Psoas muscle (tissue), 8 donors: ENCODE results near the gene RFXAP. TPM values are rescaled to one million over a fixed set of nuclear protein-coding genes. Genes with fewer than 3 reads are reported as not detected.
A peak's percentile ranks its signal among the peaks of the same experiment; 100 is the strongest.

Experiments
- ATAC-seq, 4 donors: fragments of 200-7000 bp; cut with Tn5 transposase; one replicate each; pipeline ENCODE4 v1.9.1; 2020; ENCODE audit warnings: moderate library complexity in 3 of 4, mild to moderate bottlenecking in 2 of 4
- DNase-seq, 2 donors: peaks; one replicate each; pipeline ENCODE4 v3.0.0-alpha.2; 2020
- H3K27ac ChIP-seq: fragments of 200-600 bp; one replicate; pipeline ENCODE4 v1.8.0; 2022
- H3K27me3 ChIP-seq, 3 donors: fragments of 200-600 bp in 1 of 3; one replicate each; pipeline versions ENCODE4 v1.6.1 to v1.8.0; 2013 to 2022; ENCODE audit warnings: low read length in 2 of 3, mild to moderate bottlenecking in 2 of 3, moderate library complexity in 1 of 3; ENCODE audit not compliant: insufficient read depth in 3 of 3
- H3K36me3 ChIP-seq, 2 donors: fragments of 200-600 bp in 1 of 2; one replicate each; pipeline versions ENCODE4 v1.6.1 to v1.8.0; 2013 to 2022; ENCODE audit warnings: low read depth in 1 of 2, mild to moderate bottlenecking in 1 of 2, moderate library complexity in 1 of 2; ENCODE audit not compliant: insufficient read depth in 1 of 2
- H3K4me1 ChIP-seq: fragments of 200-600 bp; one replicate; pipeline ENCODE4 v1.8.0; 2022
- H3K4me3 ChIP-seq: fragments of 200-600 bp; one replicate; pipeline ENCODE4 v1.8.0; 2022; ENCODE audit warnings: mild to moderate bottlenecking
- H3K9me3 ChIP-seq: fragments of 200-600 bp; one replicate; pipeline ENCODE4 v1.8.0; 2022
- WGBS, 3 donors: extraction: QIAGEN DNeasy Blood & Tissue Kit; methylation state at CpG; one replicate each; pipeline versions ENCODE4 v1.1.6 to v1.1.7; 2013; 5-methylcytosine and 5-hydroxymethylcytosine counted together
- intact Hi-C, 2 donors: fragments of 100-400 bp; cut with DNase I; formaldehyde crosslinking; loops; one replicate each; pipeline versions ENCODE4 v1.11.0 to v1.14.2; 2022
- long read RNA-seq, 2 donors: library from polyadenylated mRNA; unstranded; transcript quantifications; one replicate each; pipeline ENCODE4 v2.0.0, GENCODE V29; 2021
- polyA plus RNA-seq, 3 donors: library from polyadenylated mRNA; stranded (reverse); fragments of 200-250 nt; gene quantifications; one replicate each; pipeline ENCODE4 v1.2.3, GENCODE V29; 2013
- total RNA-seq, 4 donors: library from RNA; stranded (reverse); fragmentation: NEBNext Ultra II Directional in 2 of 4; extraction: Animal tissue kit (Norgen Biotek cat#: 25700) in 2 of 4; gene quantifications; one replicate each; pipeline versions ENCODE4 v1.2.1 to v1.2.4, GENCODE V29; 2021 to 2023
- TF ChIP-seq, protein P1 (sequence below): fragments of 200-600 bp; IDR thresholded peaks from one replicate; pipeline ENCODE4 v1.8.0; 2022; ENCODE audit warnings: antibody characterized with exemption
- donor health status: healthy with polysubstance abuse.
- donor health status: DM: no; HTN: no; CAD: no; lungs with moderate emphysema.
- donor health status: Bipolar disorder and iron deficiency.
- donor health status: healthy.
- donor health status: DM: yes; HTN: yes; CAD: no.
- donor health status: DM: no; HTN: no; CAD: no.
- donor health status: DM: no; HTN: no; CAD: no.
- donor health status: DM: yes; HTN: yes; CAD: no.

Gene RFXAP, protein sequence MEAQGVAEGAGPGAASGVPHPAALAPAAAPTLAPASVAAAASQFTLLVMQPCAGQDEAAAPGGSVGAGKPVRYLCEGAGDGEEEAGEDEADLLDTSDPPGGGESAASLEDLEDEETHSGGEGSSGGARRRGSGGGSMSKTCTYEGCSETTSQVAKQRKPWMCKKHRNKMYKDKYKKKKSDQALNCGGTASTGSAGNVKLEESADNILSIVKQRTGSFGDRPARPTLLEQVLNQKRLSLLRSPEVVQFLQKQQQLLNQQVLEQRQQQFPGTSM
- total RNA-seq (1 to 10 TPM; 1.4 to 4.1 (median 2.5) TPM), polyA plus RNA-seq (1 to 10 TPM; 1.2 to 2.1 (median 1.7) TPM)
- long read RNA-seq, donor 1, partial matches to known transcripts, result 0 of 2 reads
- long read RNA-seq, donor 1, other reads (novel, unspliced or antisense), result 0 of 2 reads
- long read RNA-seq, donor 2, partial matches to known transcripts, result 0 of 3 reads
- long read RNA-seq, donor 2, other reads (novel, unspliced or antisense), result 0 of 3 reads

DNA sequence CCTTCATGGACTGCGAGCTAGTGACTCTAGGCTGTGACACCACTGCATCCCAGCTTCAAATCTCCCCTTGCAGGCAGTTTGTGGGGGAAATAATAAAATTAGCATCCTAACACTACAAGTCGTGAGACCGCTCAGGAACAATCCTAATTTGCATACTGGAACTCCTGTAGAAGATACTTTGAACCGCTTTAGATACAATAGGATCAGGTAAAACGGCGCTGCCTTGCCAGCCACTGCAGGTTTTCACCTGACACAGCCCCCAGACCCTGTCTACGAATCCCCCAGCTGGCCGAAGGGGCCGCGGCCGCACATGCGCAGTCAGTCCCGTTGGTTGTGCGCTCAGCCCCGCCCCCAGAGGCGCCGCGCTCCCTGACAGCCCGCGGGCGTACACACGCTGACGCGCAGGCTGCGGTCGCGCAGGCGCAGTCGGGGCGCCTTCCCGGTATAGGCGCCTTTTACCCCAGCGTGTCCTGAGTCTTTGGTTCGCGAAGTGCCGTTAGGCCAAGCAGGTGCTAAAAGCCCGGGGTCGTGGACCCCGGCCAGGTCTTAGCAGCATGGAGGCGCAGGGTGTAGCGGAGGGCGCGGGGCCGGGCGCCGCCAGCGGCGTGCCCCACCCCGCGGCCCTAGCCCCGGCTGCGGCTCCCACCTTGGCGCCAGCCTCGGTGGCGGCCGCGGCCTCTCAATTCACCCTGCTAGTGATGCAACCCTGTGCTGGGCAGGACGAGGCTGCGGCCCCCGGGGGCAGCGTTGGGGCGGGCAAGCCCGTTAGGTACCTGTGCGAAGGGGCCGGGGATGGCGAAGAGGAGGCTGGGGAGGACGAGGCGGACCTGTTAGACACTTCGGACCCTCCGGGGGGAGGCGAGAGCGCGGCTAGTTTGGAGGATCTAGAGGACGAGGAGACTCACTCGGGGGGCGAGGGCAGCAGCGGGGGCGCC lies at the start of gene RFXAP:
Gene RFXAP, plus strand, starts transcription at position 419 of the 935 bp plus-strand sequence. Its CDS starts 136 bp downstream, at position 555.
- peak within 1 kb of the TSS; percentile 79 for H3K27ac ChIP-seq
- H3K36me3 ChIP-seq, result no peaks in the 10 kb centered on the region
- intact Hi-C loops, result no loop called here
- no peaks in the 10 kb centered on the region for H3K9me3 ChIP-seq
- TF ChIP-seq, protein P1, sequence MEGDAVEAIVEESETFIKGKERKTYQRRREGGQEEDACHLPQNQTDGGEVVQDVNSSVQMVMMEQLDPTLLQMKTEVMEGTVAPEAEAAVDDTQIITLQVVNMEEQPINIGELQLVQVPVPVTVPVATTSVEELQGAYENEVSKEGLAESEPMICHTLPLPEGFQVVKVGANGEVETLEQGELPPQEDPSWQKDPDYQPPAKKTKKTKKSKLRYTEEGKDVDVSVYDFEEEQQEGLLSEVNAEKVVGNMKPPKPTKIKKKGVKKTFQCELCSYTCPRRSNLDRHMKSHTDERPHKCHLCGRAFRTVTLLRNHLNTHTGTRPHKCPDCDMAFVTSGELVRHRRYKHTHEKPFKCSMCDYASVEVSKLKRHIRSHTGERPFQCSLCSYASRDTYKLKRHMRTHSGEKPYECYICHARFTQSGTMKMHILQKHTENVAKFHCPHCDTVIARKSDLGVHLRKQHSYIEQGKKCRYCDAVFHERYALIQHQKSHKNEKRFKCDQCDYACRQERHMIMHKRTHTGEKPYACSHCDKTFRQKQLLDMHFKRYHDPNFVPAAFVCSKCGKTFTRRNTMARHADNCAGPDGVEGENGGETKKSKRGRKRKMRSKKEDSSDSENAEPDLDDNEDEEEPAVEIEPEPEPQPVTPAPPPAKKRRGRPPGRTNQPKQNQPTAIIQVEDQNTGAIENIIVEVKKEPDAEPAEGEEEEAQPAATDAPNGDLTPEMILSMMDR, result no peak
- H3K27me3 ChIP-seq, result no peaks in the 10 kb centered on the region
- WGBS, 3 donors, result 0% methylated on average over 76 to 78 of the region's 78 CpGs
- peak; percentile 98 to 99 (median 98) for ATAC-seq
- peak; percentile 93 to 96 for DNase-seq
- H3K4me3 ChIP-seq, result peak within 1 kb of the TSS; percentile 90
- H3K4me1 ChIP-seq, result peaks cover 16% of the 10 kb centered on the region

DNA sequence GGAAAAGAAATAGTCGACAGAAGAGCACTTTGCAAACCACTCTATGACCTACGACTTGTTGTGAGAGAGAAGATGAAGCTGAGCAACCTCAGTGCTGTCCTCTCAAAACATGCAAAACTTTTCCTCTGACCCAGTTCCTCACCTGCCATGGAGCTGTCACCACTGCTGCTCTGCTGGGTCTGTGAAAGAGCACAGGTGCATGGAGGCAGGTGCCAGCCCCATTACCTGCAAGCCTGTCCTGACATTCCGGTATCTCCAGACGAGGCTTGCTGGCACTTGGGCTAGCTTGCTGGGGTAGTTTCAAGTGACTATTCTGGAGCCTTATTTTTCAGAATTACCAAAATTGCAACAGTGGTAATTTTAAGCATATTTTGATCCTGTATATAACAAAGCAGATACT lies 49.5 kb upstream of the RFXAP start:
- intact Hi-C loops, result no loop called here
- H3K4me3 ChIP-seq, result no peak overlapping the region
- 76 to 82% (median 77%) methylated on average over 4 of the region's 4 CpGs for WGBS, 3 donors
- TF ChIP-seq, protein P1, result no peak
- no peaks in the 10 kb centered on the region for H3K9me3 ChIP-seq
- no peak for ATAC-seq
- DNase-seq, result no peak
- no peaks in the 10 kb centered on the region for H3K4me1 ChIP-seq
- H3K27ac ChIP-seq, result no peak overlapping the region
- peaks cover 0 to 2% (median 0%) of the 10 kb centered on the region in 3 donors for H3K27me3 ChIP-seq
- no peaks in the 10 kb centered on the region for H3K36me3 ChIP-seq

DNA sequence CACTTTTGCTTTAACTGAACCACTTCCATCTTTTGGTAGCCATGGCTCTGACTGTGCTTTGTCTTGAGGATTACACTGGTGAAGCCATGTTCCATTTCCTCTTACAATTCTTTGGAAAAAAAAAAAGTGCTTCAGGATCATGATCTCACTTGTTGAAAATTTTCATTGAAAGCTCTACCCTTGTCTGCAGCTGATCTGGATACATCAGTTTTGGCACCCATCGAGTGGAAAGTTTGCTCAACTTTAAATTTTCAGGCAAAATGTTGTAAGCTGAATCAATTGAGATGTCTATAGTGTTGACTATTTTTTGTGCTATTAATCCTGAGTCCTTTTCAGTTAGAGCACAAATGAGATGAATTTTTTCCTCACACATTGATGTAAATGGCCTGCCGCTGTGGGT lies 48.3 kb upstream of the RFXAP start:
- ATAC-seq (no peak), DNase-seq (no peak)
- 60 to 69% (median 61%) methylated on average over 2 of the region's 2 CpGs for WGBS, 3 donors
- intact Hi-C loops, result no loop called here
- H3K36me3 ChIP-seq, result no peaks in the 10 kb centered on the region
- no peak overlapping the region for H3K27ac ChIP-seq
- TF ChIP-seq, protein P1, result no peak
- peaks cover 0 to 2% (median 0%) of the 10 kb centered on the region in 3 donors for H3K27me3 ChIP-seq
- H3K9me3 ChIP-seq, result no peaks in the 10 kb centered on the region
- H3K4me3 ChIP-seq, result no peak overlapping the region
- no peaks in the 10 kb centered on the region for H3K4me1 ChIP-seq

DNA sequence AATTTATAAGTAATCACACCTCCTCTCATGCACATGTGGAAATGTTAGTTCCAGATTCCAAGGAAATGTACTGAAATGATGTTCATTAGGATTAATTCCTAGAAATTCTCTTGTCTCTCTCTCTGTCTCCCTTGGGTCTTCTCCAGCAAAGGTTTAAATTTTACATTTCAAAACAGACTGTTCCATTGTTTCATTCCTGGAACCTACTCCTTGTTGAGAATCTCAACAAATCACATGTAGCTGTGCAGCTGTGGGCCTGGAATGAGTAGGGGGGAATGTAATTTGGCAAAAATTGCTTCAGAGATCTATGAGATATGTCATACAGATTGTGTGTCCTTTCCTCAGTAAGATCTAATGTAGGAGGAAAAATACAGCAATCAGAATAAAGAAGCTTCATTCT lies 46.2 kb upstream of the RFXAP start:
- Histone ChIP-seq H3K27me3 (peaks cover 0 to 2% (median 0%) of the 10 kb centered on the region in 3 donors), H3K27ac (no peak overlapping the region), H3K4me3 (no peak overlapping the region), H3K36me3 (no peaks in the 10 kb centered on the region), H3K9me3 (no peaks in the 10 kb centered on the region), H3K4me1 (no peaks in the 10 kb centered on the region)
- no peak for ATAC-seq
- TF ChIP-seq, protein P1, result no peak
- intact Hi-C loops, result no loop called here
- no peak for DNase-seq
